H9 (cell line): Measurements from ENCODE around the gene DMRTA2. TPM values are rescaled to one million over a fixed set of nuclear protein-coding genes. Genes with fewer than 3 reads are reported as not detected.

ENCODE experiments used
- DNase-seq: peaks from one replicate; pipeline ENCODE4 v3.0.0-alpha.2; 2017
- H2AFZ ChIP-seq: one replicate; pipeline ENCODE4 v1.6.1; 2013; ENCODE audit warnings: mild to moderate bottlenecking, low read length, control low read depth, moderate library complexity
- H2AK5ac ChIP-seq: 2 replicates; pipeline ENCODE4 v1.6.1; 2013; ENCODE audit warnings: low read length, control low read depth, mixed read lengths; ENCODE audit not compliant: insufficient read length
- H2BK120ac ChIP-seq: one replicate; pipeline ENCODE4 v1.6.1; 2013; ENCODE audit warnings: low read depth, mild to moderate bottlenecking, low read length, control low read depth, inconsistent platforms; ENCODE audit not compliant: poor library complexity, severe bottlenecking
- H2BK12ac ChIP-seq: 2 replicates; pipeline ENCODE4 v1.6.1; 2013; ENCODE audit warnings: low read length, control low read depth, mixed read lengths, low read depth; ENCODE audit not compliant: insufficient read length
- H2BK15ac ChIP-seq: 2 replicates; pipeline ENCODE4 v1.6.1; 2013; ENCODE audit warnings: low read depth, low read length, control low read depth
- H2BK20ac ChIP-seq: one replicate; pipeline ENCODE4 v1.6.1; 2013; ENCODE audit warnings: low read depth, mild to moderate bottlenecking, low read length, control low read depth, inconsistent platforms; ENCODE audit not compliant: poor library complexity, severe bottlenecking
- H2BK5ac ChIP-seq: 2 replicates; pipeline ENCODE4 v1.6.1; 2013; ENCODE audit warnings: low read length, control low read depth, mixed read lengths; ENCODE audit not compliant: insufficient read length
- H3K14ac ChIP-seq: 2 replicates; pipeline ENCODE4 v1.6.1; 2013; ENCODE audit warnings: low read length, control low read depth; ENCODE audit not compliant: insufficient read depth
- H3K18ac ChIP-seq: 2 replicates; pipeline ENCODE4 v1.6.1; 2013; ENCODE audit warnings: low read depth, mild to moderate bottlenecking, mixed read lengths, low read length, control low read depth; ENCODE audit not compliant: insufficient read length
- H3K23ac ChIP-seq: 2 replicates; pipeline ENCODE4 v1.6.1; 2013; ENCODE audit warnings: low read length, control low read depth, mixed read lengths, low read depth; ENCODE audit not compliant: insufficient read length
- H3K23me2 ChIP-seq: 2 replicates; pipeline ENCODE4 v1.6.1; 2013; ENCODE audit warnings: low read depth, mild to moderate bottlenecking, mixed read lengths, low read length, control low read depth; ENCODE audit not compliant: insufficient read length, poor library complexity, severe bottlenecking
- H3K27ac ChIP-seq: 2 replicates; pipeline ENCODE4 v1.5.1; 2013; ENCODE audit warnings: low read length, control low read depth, mixed read lengths, low read depth; ENCODE audit not compliant: insufficient read length
- H3K27me3 ChIP-seq: 2 replicates; pipeline ENCODE4 v1.6.1; 2013; ENCODE audit warnings: low read length, control low read depth, inconsistent platforms; ENCODE audit not compliant: insufficient read depth
- H3K4ac ChIP-seq: 2 replicates; pipeline ENCODE4 v1.6.1; 2013; ENCODE audit warnings: low read depth, mild to moderate bottlenecking, control low read depth, inconsistent platforms, low read length, moderate library complexity
- H3K4me1 ChIP-seq: 2 replicates; pipeline ENCODE4 v1.6.1; 2013; ENCODE audit warnings: low read length, control low read depth, inconsistent platforms; ENCODE audit not compliant: insufficient read depth
- H3K4me2 ChIP-seq: 2 replicates; pipeline ENCODE4 v1.6.1; 2013; ENCODE audit warnings: low read length, control low read depth, mixed read lengths; ENCODE audit not compliant: insufficient read length, insufficient read depth
- H3K56ac ChIP-seq: 2 replicates; pipeline ENCODE4 v1.6.1; 2013; ENCODE audit warnings: low read depth, mild to moderate bottlenecking, mixed read lengths, low read length, control low read depth; ENCODE audit not compliant: insufficient read length
- H3K79me1 ChIP-seq: 2 replicates; pipeline ENCODE4 v1.6.1; 2013; ENCODE audit warnings: low read depth, mild to moderate bottlenecking, moderate library complexity, low read length, control low read depth, inconsistent platforms; ENCODE audit not compliant: insufficient read depth, poor library complexity, severe bottlenecking
- H3K79me2 ChIP-seq: 2 replicates; pipeline ENCODE4 v1.6.1; 2013; ENCODE audit warnings: low read length, control low read depth, inconsistent platforms; ENCODE audit not compliant: insufficient read depth
- H3K9ac ChIP-seq: 2 replicates; pipeline ENCODE4 v1.6.1; 2013; ENCODE audit warnings: low read length, control low read depth, mixed read lengths; ENCODE audit not compliant: insufficient read length; ENCODE audit errors: extremely low read depth
- H3K9me3 ChIP-seq: one replicate; pipeline ENCODE4 v1.6.1; 2013; ENCODE audit warnings: low read depth, low read length, inconsistent platforms; ENCODE audit not compliant: control insufficient read depth
- H3T11ph ChIP-seq: one replicate; pipeline ENCODE4 v1.6.1; 2013; ENCODE audit warnings: mild to moderate bottlenecking, low read length, control low read depth, inconsistent platforms
- H4K20me1 ChIP-seq: one replicate; pipeline ENCODE4 v1.6.1; 2013; ENCODE audit not compliant: control insufficient read depth, insufficient read length, insufficient read depth
- H4K5ac ChIP-seq: 2 replicates; pipeline ENCODE4 v1.6.1; 2013; ENCODE audit warnings: low read depth, mild to moderate bottlenecking, mixed read lengths, low read length, control low read depth; ENCODE audit not compliant: insufficient read length
- H4K8ac ChIP-seq: replicated peaks from 2 replicates; pipeline ENCODE4 v1.6.1; 2013; ENCODE audit warnings: low read length, control low read depth, mixed read lengths, low read depth; ENCODE audit not compliant: insufficient read length
- H4K91ac ChIP-seq: 2 replicates; pipeline ENCODE4 v1.6.1; 2013; ENCODE audit warnings: low read depth, mild to moderate bottlenecking, moderate library complexity, mixed read lengths, low read length, control low read depth; ENCODE audit not compliant: insufficient read length
- H3K27ac Mint-ChIP-seq, 3 experiments: 2 replicates in 2 of 3; 3 replicates in 1 of 3; pipeline ENCODE4 v1.8.0; 2020 to 2021; ENCODE audit warnings: mixed read lengths in 3 of 3, mild to moderate bottlenecking in 1 of 3, moderate library complexity in 1 of 3
- H3K27me3 Mint-ChIP-seq: 2 replicates; pipeline ENCODE4 v1.8.0; 2021; ENCODE audit warnings: low read depth, mild to moderate bottlenecking, moderate library complexity, mixed read lengths
- H3K36me3 Mint-ChIP-seq, 3 experiments: 2 replicates in 2 of 3; 3 replicates in 1 of 3; pipeline ENCODE4 v1.8.0; 2020 to 2021; ENCODE audit warnings: low read depth in 3 of 3, mixed read lengths in 3 of 3; ENCODE audit not compliant: insufficient read depth in 1 of 3
- H3K4me1 Mint-ChIP-seq, 2 experiments: 2 replicates each; pipeline ENCODE4 v1.8.0; 2020; ENCODE audit warnings: mixed read lengths in 2 of 2
- H3K4me3 Mint-ChIP-seq, 2 experiments: 2 replicates in 1 of 2; 3 replicates in 1 of 2; pipeline ENCODE4 v1.8.0; 2020 to 2021; ENCODE audit warnings: mild to moderate bottlenecking in 2 of 2, mixed read lengths in 2 of 2, moderate library complexity in 1 of 2
- H3K9me3 Mint-ChIP-seq, 2 experiments: 2 replicates in 1 of 2; 3 replicates in 1 of 2; pipeline ENCODE4 v1.8.0; 2020; ENCODE audit warnings: mild to moderate bottlenecking in 2 of 2, mixed read lengths in 2 of 2, moderate library complexity in 1 of 2
- CTCF ChIP-seq: fragments of 200-600 bp; sonication (generic); conservative IDR thresholded peaks from 3 replicates; pipeline ENCODE4 v1.8.0; 2021; ENCODE audit warnings: antibody characterized with exemption, mild to moderate bottlenecking
- WGBS: extraction: QIAGEN DNeasy Blood & Tissue Kit; methylation state at CpG from one replicate; pipeline ENCODE4 v1.1.7; 2013; ENCODE audit warnings: missing lambda C conversion rate, low lambda C conversion rate, mixed read lengths; ENCODE audit not compliant: insufficient read length; ENCODE audit errors: extremely low coverage; 5-methylcytosine and 5-hydroxymethylcytosine counted together
- total RNA-seq: library from RNA; stranded (reverse); gene quantifications from 2 replicates; pipeline ENCODE4 v1.2.1, GENCODE V29; 2021

DMRTA2 gene
- total RNA-seq, 1 experiment from 2014 or later, result 0.11 TPM

GRCh38 chr1:50427086-50427817, 4.0 kb upstream of the DMRTA2 start:
- no peak overlapping the region for H2BK12ac ChIP-seq
- Mint-ChIP-seq H3K27ac (no peak overlapping the region), H3K9me3 (peaks cover 0 to 9% of the 10 kb centered on the region in 2 experiments; a peak in 4 of 5 replicates), H3K36me3 (peaks cover 0 to 3% (median 2%) of the 10 kb centered on the region in 3 experiments; a peak in 3 of 7 replicates), H3K4me1 (peaks cover 37 to 56% of the 10 kb centered on the region in 2 experiments), H3K27me3 (peaks cover 100% of the 10 kb centered on the region), H3K4me3 (peak overlapping the region in 1 of 2 experiments; percentile 59; a peak in 3 of 5 replicates)
- H3T11ph ChIP-seq, result no peak overlapping the region
- H3K18ac ChIP-seq, result no peak overlapping the region
- no peaks in the 10 kb centered on the region for H3K9me3 ChIP-seq
- no peak overlapping the region for H3K27ac ChIP-seq
- peaks cover 19% of the 10 kb centered on the region for H3K23me2 ChIP-seq
- no peak overlapping the region for H3K9ac ChIP-seq
- H2BK5ac ChIP-seq, result no peak overlapping the region
- H3K79me1 ChIP-seq, result no peaks in the 10 kb centered on the region
- no peak overlapping the region for H2BK20ac ChIP-seq
- no peak overlapping the region for H4K5ac ChIP-seq
- no peaks in the 10 kb centered on the region for H3K79me2 ChIP-seq
- no peak overlapping the region for H4K91ac ChIP-seq
- peaks cover 2% of the 10 kb centered on the region; the same call in 1 of the 2 replicates for H3K4me1 ChIP-seq
- TF ChIP-seq CTCF, result no peak
- no peak overlapping the region for H2AK5ac ChIP-seq
- no peak overlapping the region for H3K14ac ChIP-seq
- H3K4ac ChIP-seq, result no peak overlapping the region
- H4K8ac ChIP-seq, result no peak overlapping the region
- no peak overlapping the region for H3K56ac ChIP-seq
- no peak overlapping the region for H3K23ac ChIP-seq
- H3K27me3 ChIP-seq, result peaks cover 92% of the 10 kb centered on the region
- H2BK120ac ChIP-seq, result no peak overlapping the region
- peak overlapping the region; percentile 26 for H3K4me2 ChIP-seq
- WGBS, result no CpG with 5 or more reads among the region's 44 CpGs
- H2BK15ac ChIP-seq, result no peak overlapping the region
- no peaks in the 10 kb centered on the region for H4K20me1 ChIP-seq
- no peak for DNase-seq
- H2AFZ ChIP-seq, result no peak overlapping the region
